Measurements from ENCODE around the gene DCXR. TPM values are rescaled to one million over a fixed set of nuclear protein-coding genes. Genes with fewer than 3 reads are reported as not detected.

Gene DCXR
- total and polyA plus RNA-seq, 10 of the 15 experiments (the other 5 are each of a cell fraction or from before 2014, with no cell fraction given) = 12.3 to 139 (median 88.9) TPM

- Histone ChIP-seq H3K9ac (ENCODE audit: control insufficient read depth, insufficient read depth, low read length) (no peak overlapping the region), H3K27ac (ENCODE audit: control insufficient read depth, insufficient read depth) (no peak overlapping the region), H3K4me3 (no peak overlapping the region), H3K27me3 (replicated peaks in 1 of 2; ENCODE audit: control insufficient read depth in 2 of 2, insufficient read depth in 2 of 2, low read length in 1 of 2) (no peaks in the 10 kb centered on the region), H3K79me2 (ENCODE audit: control insufficient read depth, insufficient read depth, low read length) (no peaks in the 10 kb centered on the region; the same call in 1 of the 2 replicates), H2AFZ (ENCODE audit: control insufficient read depth, low read depth, low read length) (no peak overlapping the region), H3K4me1 (ENCODE audit: control insufficient read depth, insufficient read depth, low read length) (no peaks in the 10 kb centered on the region), H4K20me1 (ENCODE audit: control insufficient read depth, insufficient read depth) (no peaks in the 10 kb centered on the region), H3K4me2 (ENCODE audit: control insufficient read depth, insufficient read depth) (no peak overlapping the region), H3K36me3 (ENCODE audit: control insufficient read depth in 2 of 2, insufficient read depth in 2 of 2, low read length in 1 of 2) (no peaks in the 10 kb centered on the region), H3K9me3 (replicated peaks; ENCODE audit: control insufficient read depth, insufficient read depth, low read length) (no peaks in the 10 kb centered on the region)
- ChIA-PET RAD21 (ENCODE audit: unreplicated experiment) (no interaction called here), CTCF (no interaction called here), SMC1A (ENCODE audit: uncharacterized antibody, unreplicated experiment) (no interaction called here), POLR2A (no interaction called here)
- no TSS peak for BruUV-seq (replicated peaks)
- WGBS (ENCODE audit: insufficient coverage, insufficient replicate concordance, low lambda C conversion rate, missing lambda C conversion rate) = 94% methylated on average over 20 of the region's 21 CpGs
- no peak for DNase-seq (ENCODE audit: low read depth, low spot score)
- no peak for FAIRE-seq
- in situ Hi-C loops (cut with MboI) = no loop called here
- ATAC-seq = no peak
- intact Hi-C loops (cut with micrococcal nuclease; ENCODE audit: unreplicated experiment) = no loop called here
- no peak for TF ChIP-seq MTA3 (IDR thresholded peaks at IDR 0.05; ENCODE audit: borderline replicate concordance, low read length)
- no peak for TF ChIP-seq WRNIP1 (IDR thresholded peaks at IDR 0.05; ENCODE audit: borderline replicate concordance, low read depth, low read length)
- TF ChIP-seq LARP7 (IDR thresholded peaks at IDR 0.05) = no peak
- TF ChIP-seq ZBTB33 (IDR thresholded peaks at IDR 0.05) = no peak
- TF ChIP-seq NR2C2 (IDR thresholded peaks at IDR 0.05; ENCODE audit: borderline replicate concordance, control insufficient read depth, insufficient read length, low read depth) = no peak
- no peak for TF ChIP-seq TARDBP (IDR thresholded peaks at IDR 0.05; ENCODE audit: borderline replicate concordance)
- TF ChIP-seq CREM (IDR thresholded peaks at IDR 0.05; ENCODE audit: low read depth) = no peak
- no peak for TF ChIP-seq SUPT20H (IDR thresholded peaks at IDR 0.05; ENCODE audit: borderline replicate concordance, control insufficient read depth, low read depth, low read length)
- no peak for TF ChIP-seq ZBTB40 (IDR thresholded peaks at IDR 0.05; ENCODE audit: borderline replicate concordance)
Observed at GRCh38 chr17:82046903-82047302, 9.4 kb upstream of the DCXR start.
